GM21786 (cell line): Measurements from ENCODE around the gene VPS13D.

Source experiments
- ATAC-seq: cut with Tn5 transposase; IDR thresholded peaks from one replicate; pipeline ENCODE4 v1.9.1; 2021; ENCODE audit not compliant: unreplicated experiment

Gene VPS13D

GRCh38 chr1:12230549-12231275 is 882 bp downstream of the VPS13D start:
- ATAC-seq = no peak

DNA sequence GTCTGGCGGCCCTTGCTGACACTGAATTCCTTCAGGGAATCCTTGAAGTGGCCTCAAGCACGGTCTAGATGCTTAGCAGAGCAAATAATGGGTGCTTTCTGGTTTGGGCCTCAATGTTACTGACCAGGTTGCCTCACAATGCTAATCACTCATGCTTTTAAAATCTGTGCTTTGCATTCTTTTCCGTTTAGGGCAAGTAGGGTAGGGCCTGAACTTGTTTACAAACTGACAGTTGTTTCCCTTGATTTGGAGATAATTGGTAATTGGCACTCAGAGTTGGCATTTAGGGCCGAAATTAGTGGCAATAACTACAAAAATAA is 1.4 kb downstream of the VPS13D start:
- no peak for ATAC-seq

GRCh38 chr1:12232221-12232620 is 2.4 kb downstream of the VPS13D start:
- no peak for ATAC-seq

DNA sequence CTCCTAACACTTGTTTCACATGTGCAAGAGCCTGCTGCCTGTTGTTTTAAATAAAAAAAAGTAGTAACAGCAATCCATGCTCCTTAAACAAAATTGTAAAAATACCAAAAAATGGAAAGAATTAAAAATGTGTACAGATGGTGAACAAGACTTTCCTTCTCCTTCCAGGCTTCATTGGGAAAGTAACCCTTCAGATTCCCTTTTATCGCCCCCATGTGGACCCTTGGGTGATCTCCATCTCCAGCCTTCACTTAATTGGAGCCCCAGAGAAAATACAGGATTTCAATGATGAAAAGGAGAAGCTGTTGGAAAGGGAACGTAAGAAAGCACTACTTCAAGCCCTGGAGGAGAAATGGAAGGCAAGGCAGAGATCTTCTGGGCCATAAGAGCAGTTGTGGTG is 14.2 kb downstream of the VPS13D start:
- no peak for ATAC-seq

- no peak for ATAC-seq
Observed at GRCh38 chr1:12244585-12244984, 14.8 kb downstream of the VPS13D start.

- ATAC-seq = no peak
Observed at GRCh38 chr1:12245116-12245515, 15.3 kb downstream of the VPS13D start.

- ATAC-seq = no peak
Observed at GRCh38 chr1:12245733-12246132, 15.9 kb downstream of the VPS13D start.

DNA sequence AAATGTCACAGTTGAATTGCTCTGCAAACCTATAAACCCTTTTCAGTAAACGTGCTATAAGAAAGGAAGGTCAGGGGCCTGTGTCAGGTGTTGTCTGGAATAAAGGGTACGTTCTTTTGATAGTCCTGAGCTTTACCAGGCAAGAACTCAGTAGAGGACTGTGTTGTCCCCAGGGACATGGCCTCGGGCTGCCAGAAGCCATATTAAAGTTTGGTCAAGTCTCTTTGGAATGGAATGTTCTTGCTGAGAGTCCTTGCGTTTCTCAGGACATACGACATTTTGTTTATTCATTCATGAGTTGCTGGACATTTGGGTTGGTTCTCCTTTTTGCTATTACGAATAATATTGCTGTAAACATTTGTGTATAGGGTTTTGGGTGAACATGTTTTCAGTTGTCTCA is 16.8 kb downstream of the VPS13D start:
- no peak for ATAC-seq

- ATAC-seq = no peak
Observed at GRCh38 chr1:12249181-12249580, 19.4 kb downstream of the VPS13D start.

GRCh38 chr1:12249748-12250147 is 19.9 kb downstream of the VPS13D start:
- ATAC-seq = no peak

GRCh38 chr1:12251442-12251841 is 21.6 kb downstream of the VPS13D start:
- no peak for ATAC-seq

DNA sequence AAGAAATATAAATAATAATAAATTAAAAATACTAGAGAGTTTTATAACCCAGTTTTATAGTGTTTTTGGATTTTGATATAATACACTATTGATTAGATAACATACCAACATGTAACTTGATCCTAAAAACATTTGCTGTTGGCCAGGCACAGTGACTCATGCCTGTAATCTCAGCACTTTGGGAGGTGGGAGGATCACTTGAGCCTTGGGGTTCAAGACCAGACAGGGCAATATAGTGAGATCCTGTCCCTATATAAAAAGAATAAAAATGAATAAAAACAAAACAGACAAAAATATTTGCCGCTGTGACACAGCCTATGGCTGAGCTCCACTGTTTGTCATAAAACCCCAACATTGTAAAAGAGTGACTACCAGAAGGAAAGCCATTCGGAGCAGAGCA is 26.1 kb downstream of the VPS13D start:
- no peak for ATAC-seq

- no peak for ATAC-seq
Observed at GRCh38 chr1:12258272-12258671, 28.4 kb downstream of the VPS13D start.

DNA sequence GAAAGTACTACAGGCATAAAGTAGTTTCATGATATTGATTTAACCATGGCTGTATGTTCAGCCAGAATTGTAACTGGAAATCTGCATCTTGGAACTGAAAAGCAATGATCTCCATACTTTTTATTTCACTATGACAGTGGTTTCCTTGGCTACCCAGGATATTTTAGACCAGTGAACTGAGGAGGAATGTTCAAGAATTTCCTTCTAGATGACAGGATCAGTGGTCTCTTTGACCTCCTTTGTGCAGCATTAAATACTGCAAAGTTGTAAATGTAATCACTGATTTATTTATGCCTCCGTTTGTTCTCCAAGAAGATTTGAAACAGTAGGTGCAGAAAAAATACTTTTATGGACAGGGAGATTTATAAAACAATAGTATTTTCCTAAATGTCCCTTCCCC is 39.5 kb downstream of the VPS13D start:
- no peak for ATAC-seq

- no peak for ATAC-seq
Observed at GRCh38 chr1:12271033-12271432, 41.2 kb downstream of the VPS13D start.

DNA sequence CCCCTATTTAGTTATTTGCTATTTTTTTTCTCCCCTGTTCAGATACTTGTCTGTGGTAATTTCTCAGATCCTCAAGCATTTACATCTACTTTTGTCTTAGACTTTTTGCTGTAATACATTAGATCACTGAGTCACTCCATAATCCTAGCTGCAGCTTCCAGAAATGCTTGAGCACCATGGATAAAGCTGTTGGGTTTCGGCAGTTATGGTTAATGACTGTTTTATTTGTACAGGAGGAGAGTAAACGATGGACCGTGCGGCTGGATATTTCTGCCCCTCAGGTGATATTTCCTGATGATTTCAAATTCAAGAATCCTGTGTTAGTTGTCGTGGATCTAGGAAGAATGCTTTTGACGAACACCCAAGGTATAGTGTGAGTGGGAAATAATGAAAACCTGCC is 42.9 kb downstream of the VPS13D start:
- no peak for ATAC-seq

- ATAC-seq = no peak
Observed at GRCh38 chr1:12275370-12275769, 45.5 kb downstream of the VPS13D start.

DNA sequence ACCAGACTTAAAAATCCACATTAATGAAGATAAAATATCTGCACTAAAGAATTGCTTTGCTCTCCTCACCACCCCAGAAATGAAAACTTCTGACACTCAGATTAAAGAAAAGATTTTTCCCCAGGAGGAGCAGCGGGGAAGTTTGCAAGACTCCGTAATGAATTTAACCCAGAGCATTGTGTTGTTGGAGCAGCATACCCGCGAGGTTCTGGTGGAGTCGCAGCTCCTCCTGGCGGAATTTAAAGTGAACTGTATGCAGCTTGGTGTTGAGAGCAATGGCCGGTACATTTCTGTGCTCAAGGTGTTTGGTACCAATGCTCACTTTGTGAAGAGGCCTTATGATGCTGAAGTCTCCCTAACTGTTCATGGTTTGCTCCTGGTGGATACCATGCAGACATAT is 46.4 kb downstream of the VPS13D start:
- no peak for ATAC-seq

GRCh38 chr1:12279003-12279402 is 49.2 kb downstream of the VPS13D start:
- ATAC-seq = no peak

GRCh38 chr1:12279728-12280464 is 50.1 kb downstream of the VPS13D start:
- no peak for ATAC-seq

DNA sequence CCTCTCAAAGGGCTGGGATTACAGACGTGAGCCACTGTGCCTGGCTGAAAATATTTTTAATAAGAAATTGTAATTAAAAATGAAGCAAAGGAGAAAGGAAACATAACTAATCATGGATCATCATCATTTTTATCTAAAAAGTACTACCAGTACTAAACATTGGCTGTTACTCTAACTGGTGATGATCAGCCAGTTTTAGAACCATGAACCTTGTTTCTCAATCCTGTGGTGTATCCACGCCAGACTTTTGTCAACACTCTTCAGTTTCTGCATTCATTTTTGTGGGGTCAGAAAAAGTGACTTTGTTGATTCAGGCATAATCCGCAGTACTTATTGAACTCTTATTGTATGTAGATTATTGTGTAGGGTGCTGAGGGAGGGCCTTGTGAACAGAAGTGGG is 52.3 kb downstream of the VPS13D start:
- no peak for ATAC-seq

DNA sequence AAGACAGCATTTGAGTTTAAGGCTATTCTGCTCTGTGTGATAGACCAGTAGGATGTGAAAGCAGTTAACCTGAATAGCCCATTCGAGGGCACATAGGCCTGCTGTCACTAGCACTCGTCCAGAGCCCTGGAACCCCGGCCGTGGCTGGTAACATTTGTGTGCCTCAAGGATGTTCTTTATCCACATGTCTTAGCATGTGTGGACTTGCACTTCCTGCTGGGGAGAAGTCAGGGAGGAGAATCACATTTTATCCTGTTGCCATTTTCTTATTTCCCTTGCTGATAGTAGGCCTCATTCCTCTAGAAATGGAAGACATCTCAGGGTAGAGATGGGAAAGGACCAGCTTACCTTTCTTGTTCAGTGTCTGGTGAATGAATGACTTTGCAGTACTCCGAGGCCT is 54.7 kb downstream of the VPS13D start:
- no peak for ATAC-seq
